Esophagus squamous epithelium (tissue), 4 donors: ENCODE results near the gene VMA21.

Experiments used
- CTCF ChIP-seq, 6 experiments: fragments of 450-650 bp in 4 of 6; fragments of 200-600 bp in 2 of 6; sonication (generic) in 2 of 6; IDR thresholded peaks; one replicate each; pipeline ENCODE4 v1.5.1; 2016 to 2019; ENCODE audit warnings: antibody characterized with exemption in 6 of 6, mild to moderate bottlenecking in 4 of 6, moderate library complexity in 4 of 6
- POLR2A ChIP-seq, 4 donors: fragments of 450-650 bp; IDR thresholded peaks; one replicate each; pipeline ENCODE4 v1.6.1; 2017; ENCODE audit warnings: antibody characterized with exemption in 4 of 4, mild to moderate bottlenecking in 4 of 4, moderate library complexity in 3 of 4

DNA sequence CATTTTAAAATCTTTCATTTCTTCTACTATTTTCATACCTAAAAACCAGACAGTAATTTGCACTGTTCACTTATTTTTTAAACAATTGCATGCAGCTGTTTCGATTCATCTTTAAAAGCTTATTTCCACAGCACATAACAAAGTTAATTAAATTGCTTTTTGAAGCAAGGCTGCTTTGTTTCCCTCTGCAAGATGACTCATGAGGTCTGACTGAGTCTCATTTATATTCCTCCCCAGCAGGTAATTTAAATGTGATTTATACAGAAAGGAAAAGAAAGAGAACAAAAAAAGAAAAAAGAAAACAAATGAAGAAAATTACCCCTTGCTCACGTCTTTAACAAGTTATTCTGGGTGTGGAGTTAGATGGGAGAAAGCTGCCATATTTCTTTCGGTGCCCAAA lies 22.8 kb downstream of the VMA21 start:
- TF ChIP-seq POLR2A (IDR thresholded peaks at IDR 0.05) (no peak), CTCF (IDR thresholded peaks at IDR 0.05) (no peak)
